Choroid plexus epithelial cell (primary cell): ENCODE results near the gene RFPL1.
"Not testable (repeated sequence)": the region's sequence is repeated elsewhere in the genome, so short reads cannot be mapped to it uniquely, and the experiment has no call there.

Experiments used
- DNase-seq: peaks from one replicate; pipeline ENCODE4 v3.0.0-alpha.2; 2010; ENCODE audit warnings: low read depth
- H3K4me3 ChIP-seq: 2 replicates; pipeline ENCODE4 v1.5.1; 2011; ENCODE audit warnings: low read depth, mild to moderate bottlenecking, control low read depth, low read length, moderate library complexity
- CTCF ChIP-seq: conservative IDR thresholded peaks from 2 replicates; pipeline ENCODE4 v1.5.1; 2011; ENCODE audit warnings: low read depth, mild to moderate bottlenecking, control low read depth, inconsistent platforms, low read length, moderate library complexity

RFPL1 gene

GRCh38 chr22:29397791-29398190, 40.6 kb upstream of the RFPL1 start:
- no peak for TF ChIP-seq CTCF
- no peak overlapping the region for H3K4me3 ChIP-seq
- no peak for DNase-seq

GRCh38 chr22:29400576-29400975, 37.8 kb upstream of the RFPL1 start:
- no peak for TF ChIP-seq CTCF
- DNase-seq, result no peak
- H3K4me3 ChIP-seq, result no peak overlapping the region

GRCh38 chr22:29401538-29401937, 36.8 kb upstream of the RFPL1 start:
- not testable (repeated sequence) for H3K4me3 ChIP-seq, DNase-seq

- DNase-seq, result no peak
- no peak overlapping the region for H3K4me3 ChIP-seq
- no peak for TF ChIP-seq CTCF
Observed at GRCh38 chr22:29408940-29409339, 29.4 kb upstream of the RFPL1 start.

GRCh38 chr22:29411569-29412211, 26.7 kb upstream of the RFPL1 start:
- H3K4me3 ChIP-seq, DNase-seq: not testable (repeated sequence)

- not testable (repeated sequence) for DNase-seq, H3K4me3 ChIP-seq
- TF ChIP-seq CTCF, result peak; percentile 40
Observed at GRCh38 chr22:29412772-29413171, 25.6 kb upstream of the RFPL1 start.

GRCh38 chr22:29414951-29415591, 23.3 kb upstream of the RFPL1 start:
- peak; percentile 3 for DNase-seq
- H3K4me3 ChIP-seq, result not testable (repeated sequence)

GRCh38 chr22:29418704-29419103, 19.7 kb upstream of the RFPL1 start:
- not testable (repeated sequence) for H3K4me3 ChIP-seq, DNase-seq

- no peak overlapping the region for H3K4me3 ChIP-seq
- DNase-seq, result no peak
- TF ChIP-seq CTCF, result no peak
Observed at GRCh38 chr22:29426476-29426875, 11.9 kb upstream of the RFPL1 start.
